ENCODE measurements around the gene DNAH2.

- TF ChIP-seq CTCF (conservative IDR thresholded peaks at IDR 0.05; ENCODE audit: low read depth, low read length) (no peak), POLR2A (IDR thresholded peaks at IDR 0.05; ENCODE audit: low read depth, low read length) (no peak), SMC3 (IDR thresholded peaks at IDR 0.05; ENCODE audit: low read depth, low read length) (no peak), RAD21 (IDR thresholded peaks at IDR 0.05; ENCODE audit: low read length) (no peak), CEBPB (IDR thresholded peaks at IDR 0.05; ENCODE audit: low read depth, low read length) (no peak), MAZ (IDR thresholded peaks at IDR 0.05; ENCODE audit: borderline replicate concordance, low read depth, low read length) (no peak)
These were observed 122.3 kb downstream of the DNAH2 start for GRCh38 chr17:7839876-7840261.
